Suprapubic skin (tissue), 2 donors: Measurements from ENCODE around the gene CMTM1.

Experiments
- EP300 ChIP-seq: sonication (generic); formaldehyde crosslinking; IDR thresholded peaks from one replicate; pipeline ENCODE4 v1.6.1; 2017; ENCODE audit warnings: antibody characterized with exemption
- POLR2A ChIP-seq, 2 donors: fragments of 450-650 bp; IDR thresholded peaks; one replicate each; pipeline ENCODE4 v1.6.1; 2017; ENCODE audit warnings: antibody characterized with exemption in 2 of 2, mild to moderate bottlenecking in 2 of 2, moderate library complexity in 2 of 2

DNA sequence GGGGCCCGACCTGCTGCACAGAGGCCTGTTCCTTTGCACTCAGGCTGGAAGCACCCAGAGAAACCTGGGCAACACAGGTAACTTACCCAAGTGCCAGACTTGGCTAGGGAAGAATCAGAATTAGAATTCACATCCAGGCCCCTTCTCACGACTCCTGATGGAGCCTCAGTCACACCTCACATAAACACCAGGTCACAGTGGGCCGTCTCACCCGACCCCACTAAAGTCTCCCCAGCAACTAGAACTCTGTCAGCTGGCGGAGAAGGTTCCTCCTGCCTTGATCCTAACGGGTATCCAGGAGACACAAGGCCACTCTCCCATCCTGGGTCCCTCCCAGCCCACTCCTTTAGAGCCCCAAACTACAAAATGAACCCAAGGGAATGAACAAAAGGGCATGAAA is 22.7 kb upstream of the CMTM1 start:
- TF ChIP-seq POLR2A (IDR thresholded peaks at IDR 0.05), result no peak
- no peak for TF ChIP-seq EP300
